Fibroblast of villous mesenchyme (primary cell): ENCODE data around the gene DENND4C. TPM values are rescaled to one million over a fixed set of nuclear protein-coding genes. Genes with fewer than 3 reads are reported as not detected.
"Not testable (repeated sequence)": the region's sequence is repeated elsewhere in the genome, so short reads cannot be mapped to it uniquely, and the experiment has no call there.

ENCODE experiments used
- DNase-seq: peaks from one replicate; pipeline ENCODE4 v3.0.0-alpha.2; 2010; ENCODE audit warnings: low read depth
- H3K4me3 ChIP-seq: 2 replicates; pipeline ENCODE4 v1.5.1; 2011; ENCODE audit warnings: low read depth, mild to moderate bottlenecking, low read length
- CTCF ChIP-seq: IDR thresholded peaks from 2 replicates; pipeline ENCODE4 v1.5.1; 2012; ENCODE audit warnings: low read depth, mild to moderate bottlenecking, low read length; ENCODE audit not compliant: insufficient read depth
- total RNA-seq: library from RNA; depleted of rRNA; stranded (reverse); fragments of >200 nt; gene quantifications from 2 replicates; pipeline ENCODE4 v1.2.3, GENCODE V29; 2012

DENND4C gene
- total RNA-seq, 1 donor: 70.0 TPM

GRCh38 chr9:19233344-19233743, 2.9 kb downstream of the DENND4C start:
- no peak for DNase-seq
- peak overlapping the region; percentile 3 for H3K4me3 ChIP-seq
- TF ChIP-seq CTCF: no peak

- peak; percentile 55 for DNase-seq
- no peak overlapping the region for H3K4me3 ChIP-seq
- TF ChIP-seq CTCF: no peak
Observed at GRCh38 chr9:19239955-19240354, 9.5 kb downstream of the DENND4C start.

GRCh38 chr9:19241728-19242127, 11.2 kb downstream of the DENND4C start:
- no peak for DNase-seq
- no peak overlapping the region for H3K4me3 ChIP-seq
- TF ChIP-seq CTCF: no peak

- DNase-seq: no peak
- TF ChIP-seq CTCF: no peak
- H3K4me3 ChIP-seq: no peak overlapping the region
Observed at GRCh38 chr9:19243366-19244033, 13.0 kb downstream of the DENND4C start.

- no peak for DNase-seq
- no peak overlapping the region for H3K4me3 ChIP-seq
Observed at GRCh38 chr9:19246891-19247290, 16.4 kb downstream of the DENND4C start.

GRCh38 chr9:19247420-19247819, 16.9 kb downstream of the DENND4C start:
- no peak for TF ChIP-seq CTCF
- H3K4me3 ChIP-seq: no peak overlapping the region
- no peak for DNase-seq

More at GRCh38 chr9:19246891-19247290, 16.4 kb downstream of the DENND4C start:
- no peak for TF ChIP-seq CTCF

- H3K4me3 ChIP-seq, DNase-seq: not testable (repeated sequence)
Observed at GRCh38 chr9:19250346-19250745, 19.9 kb downstream of the DENND4C start.

- DNase-seq, H3K4me3 ChIP-seq: not testable (repeated sequence)
Observed at GRCh38 chr9:19251203-19251602, 20.7 kb downstream of the DENND4C start.

- not testable (repeated sequence) for DNase-seq, H3K4me3 ChIP-seq
Observed at GRCh38 chr9:19251622-19252021, 21.1 kb downstream of the DENND4C start.
